HG03520 (cell line): ENCODE results near the gene RAB11FIP5.
A peak's percentile ranks its signal among the peaks of the same experiment; 100 is the strongest.
"Not testable (repeated sequence)": the region's sequence is repeated elsewhere in the genome, so short reads cannot be mapped to it uniquely, and the experiment has no call there.

Experiments
- ATAC-seq: cut with Tn5 transposase; IDR thresholded peaks from one replicate; pipeline ENCODE4 v1.9.1; 2021; ENCODE audit warnings: mild to moderate bottlenecking, moderate library complexity; ENCODE audit not compliant: unreplicated experiment

RAB11FIP5 gene

GRCh38 chr2:73112913-73113854 is at the start of gene RAB11FIP5:
Gene RAB11FIP5, minus strand, starts transcription at chr2:73112948. Its CDS starts 171 bp downstream, at chr2:73112777.
- ATAC-seq: peak; percentile 62

DNA sequence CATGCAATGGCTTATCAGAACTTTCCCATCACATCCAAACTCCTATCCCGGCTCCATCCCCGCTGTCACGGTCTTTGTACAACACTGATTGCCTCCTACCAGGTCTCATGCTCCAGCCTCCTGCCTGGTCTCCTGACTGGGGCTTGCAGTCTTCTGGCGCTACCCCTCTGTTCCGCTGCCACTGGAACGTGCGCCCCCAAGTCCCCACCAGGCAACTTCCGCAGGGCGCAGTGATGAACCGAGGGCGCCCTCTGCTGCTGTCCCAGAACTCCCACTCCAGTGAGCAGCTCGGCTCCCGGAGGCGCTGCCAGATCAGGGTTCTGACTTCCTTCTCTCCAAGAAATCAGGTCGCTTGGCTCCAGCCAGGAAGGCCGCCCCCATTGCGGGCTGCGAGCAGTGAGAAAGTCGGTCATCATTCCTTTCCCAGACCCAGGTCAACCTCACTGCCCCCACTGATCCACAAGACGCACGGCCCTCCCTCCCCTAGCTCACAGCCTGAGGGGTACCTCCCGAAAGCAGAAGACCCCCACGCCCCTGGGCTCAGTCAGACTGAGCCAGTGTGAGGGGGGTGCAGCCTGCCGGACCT is 43.9 kb upstream of the RAB11FIP5 start:
- ATAC-seq: no peak

DNA sequence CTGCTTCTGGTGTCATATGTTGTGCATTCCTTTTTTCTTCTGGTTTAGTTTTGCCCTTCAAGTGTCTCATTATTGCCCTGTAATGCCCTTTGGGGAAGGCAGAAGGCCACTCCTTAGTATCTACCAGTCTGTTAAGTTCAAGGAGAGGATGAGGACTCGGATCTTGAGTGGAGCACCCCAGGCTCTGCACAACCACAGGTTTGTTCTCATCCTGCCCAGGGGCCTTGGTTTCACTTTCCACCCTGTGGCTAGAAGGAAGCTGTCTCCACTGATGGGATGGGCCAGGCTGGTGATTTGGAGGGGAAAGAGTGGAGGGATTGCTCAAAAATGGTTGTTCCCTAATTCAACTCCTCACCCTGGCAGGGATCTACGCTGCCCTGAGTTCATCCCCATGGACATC is 30.2 kb upstream of the RAB11FIP5 start:
- no peak for ATAC-seq

DNA sequence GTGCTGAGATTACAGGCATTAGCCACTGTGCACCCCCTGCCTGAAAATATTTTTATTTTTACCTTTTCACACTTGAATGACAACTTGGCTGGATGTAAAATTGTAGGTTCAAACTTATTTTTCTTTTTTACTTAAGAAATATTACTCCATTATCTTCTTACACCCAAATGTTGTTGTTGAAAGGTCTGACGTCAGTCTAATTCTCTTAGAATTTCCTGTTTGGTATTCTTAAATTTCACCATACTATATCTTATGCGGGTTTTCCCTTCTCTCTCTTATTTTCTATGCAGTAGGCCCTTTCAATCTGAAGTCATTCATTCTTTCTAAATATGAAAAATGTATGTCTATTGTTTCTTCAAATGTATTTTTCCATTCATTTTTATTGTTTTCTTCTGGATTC is 29.1 kb upstream of the RAB11FIP5 start:
- ATAC-seq: no peak

GRCh38 chr2:73135236-73135635 is 22.5 kb upstream of the RAB11FIP5 start:
- no peak for ATAC-seq

DNA sequence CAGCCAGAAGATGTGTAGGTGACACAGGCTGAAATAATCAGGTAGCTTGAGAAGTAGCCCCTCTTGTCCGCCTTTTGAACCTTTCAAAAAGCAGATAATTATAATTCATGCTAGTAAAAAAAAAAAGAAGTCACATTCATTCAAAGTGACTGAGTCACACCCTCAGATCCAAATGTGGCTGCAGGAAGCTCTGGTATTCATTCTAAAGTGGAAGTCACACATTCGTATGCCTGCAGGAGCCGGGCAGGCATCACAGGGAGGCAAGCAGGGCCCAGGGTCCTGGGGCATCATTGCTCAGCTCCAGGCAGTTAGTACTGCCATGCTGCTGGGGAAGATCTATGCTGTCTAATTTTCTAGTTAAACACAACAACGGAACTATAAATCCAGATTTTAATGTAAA is 21.7 kb upstream of the RAB11FIP5 start:
- ATAC-seq: no peak

- no peak for ATAC-seq
Measured at GRCh38 chr2:73133566-73134197, 20.9 kb upstream of the RAB11FIP5 start.

- no peak for ATAC-seq
Measured at GRCh38 chr2:73131807-73132206, 19.1 kb upstream of the RAB11FIP5 start.

- ATAC-seq: no peak
Measured at GRCh38 chr2:73130790-73131189, 18.0 kb upstream of the RAB11FIP5 start.

GRCh38 chr2:73128841-73129535 is 16.2 kb upstream of the RAB11FIP5 start:
- ATAC-seq: no peak

DNA sequence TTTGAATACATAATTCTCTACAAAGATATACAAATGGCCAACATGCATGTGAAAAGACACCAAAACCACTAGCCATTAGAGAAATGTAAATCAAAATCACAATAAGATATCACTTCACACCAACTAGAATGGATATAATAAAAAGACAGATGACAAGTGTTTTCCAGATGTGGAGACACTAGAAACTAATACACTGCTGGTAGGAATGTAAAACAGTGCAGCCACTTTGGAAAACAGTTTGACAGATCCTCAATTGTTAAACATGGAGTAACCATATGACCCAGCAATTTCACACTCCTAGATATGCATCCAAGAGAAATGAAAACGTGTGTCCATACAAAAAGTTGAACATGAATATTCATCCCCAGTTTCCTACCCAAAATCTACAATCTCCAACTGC is 9.8 kb upstream of the RAB11FIP5 start:
- no peak for ATAC-seq

- ATAC-seq: not testable (repeated sequence)
Measured at GRCh38 chr2:73119611-73120239, 7.0 kb upstream of the RAB11FIP5 start.

GRCh38 chr2:73117441-73117840 is 4.7 kb upstream of the RAB11FIP5 start:
- no peak for ATAC-seq

DNA sequence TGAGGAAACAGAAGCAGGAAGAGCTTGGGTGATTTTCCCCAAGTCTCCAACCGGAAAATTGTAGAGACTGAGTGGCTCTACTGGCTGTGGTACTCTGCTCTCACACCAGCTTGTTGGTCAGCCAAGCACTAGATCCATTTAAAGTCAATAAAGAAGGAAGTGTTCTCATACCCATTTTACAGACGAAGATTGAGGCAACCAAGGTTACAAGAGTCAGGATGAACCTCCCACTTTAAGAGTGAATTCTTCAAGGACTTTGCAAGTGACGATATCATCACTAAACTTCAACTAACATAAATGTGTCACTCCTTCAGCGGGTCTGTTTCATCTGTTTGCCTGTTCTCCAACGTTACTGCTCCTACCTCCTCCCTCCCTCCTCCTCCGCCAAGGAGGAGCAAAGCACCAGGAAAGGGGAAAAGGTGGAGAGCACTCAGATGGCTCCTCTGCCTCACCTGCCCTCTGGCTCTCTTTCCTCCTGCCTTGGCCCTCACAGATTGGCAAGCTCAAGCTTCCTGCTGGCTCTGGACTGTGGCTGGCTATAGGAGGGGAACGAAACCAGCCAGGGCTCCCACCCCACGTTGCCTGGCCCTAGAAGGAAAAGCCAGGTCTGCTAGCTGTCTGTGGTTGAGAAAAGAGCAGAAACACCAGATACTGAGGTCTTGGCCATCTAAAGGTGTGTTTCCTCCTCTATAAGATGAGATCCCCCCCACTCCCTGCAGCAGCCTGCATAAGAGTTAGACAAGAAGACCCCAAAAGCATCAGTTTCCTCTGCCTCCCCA is 3.6 kb upstream of the RAB11FIP5 start:
- ATAC-seq: no peak

DNA sequence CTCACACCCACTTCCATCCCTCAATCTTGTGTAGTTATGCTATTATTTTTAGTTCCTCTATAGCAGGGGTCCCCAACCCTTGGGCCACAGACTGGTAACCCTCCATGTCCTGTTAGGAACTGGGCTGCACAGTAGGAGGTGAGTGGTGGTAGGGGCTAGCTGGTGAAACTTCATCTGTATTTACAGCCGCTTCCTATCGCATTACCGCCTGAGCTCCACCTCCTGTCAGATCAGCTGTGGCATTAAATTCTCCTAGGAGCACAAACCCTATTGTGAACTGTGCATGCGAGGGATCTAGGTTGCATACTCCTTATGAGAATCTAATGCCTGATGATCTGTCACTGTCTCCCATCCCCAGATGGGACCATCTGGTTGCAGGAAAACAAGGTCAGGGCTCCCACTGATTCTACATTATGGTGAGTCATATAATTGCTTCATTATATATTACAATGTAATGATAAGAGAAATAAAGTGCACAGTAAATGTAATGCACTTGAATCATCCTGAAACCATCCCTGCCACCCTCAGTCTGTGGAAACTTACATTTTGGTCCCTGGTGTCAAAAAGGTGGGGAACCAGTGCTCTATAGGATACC is 1.6 kb upstream of the RAB11FIP5 start:
- no peak for ATAC-seq

DNA sequence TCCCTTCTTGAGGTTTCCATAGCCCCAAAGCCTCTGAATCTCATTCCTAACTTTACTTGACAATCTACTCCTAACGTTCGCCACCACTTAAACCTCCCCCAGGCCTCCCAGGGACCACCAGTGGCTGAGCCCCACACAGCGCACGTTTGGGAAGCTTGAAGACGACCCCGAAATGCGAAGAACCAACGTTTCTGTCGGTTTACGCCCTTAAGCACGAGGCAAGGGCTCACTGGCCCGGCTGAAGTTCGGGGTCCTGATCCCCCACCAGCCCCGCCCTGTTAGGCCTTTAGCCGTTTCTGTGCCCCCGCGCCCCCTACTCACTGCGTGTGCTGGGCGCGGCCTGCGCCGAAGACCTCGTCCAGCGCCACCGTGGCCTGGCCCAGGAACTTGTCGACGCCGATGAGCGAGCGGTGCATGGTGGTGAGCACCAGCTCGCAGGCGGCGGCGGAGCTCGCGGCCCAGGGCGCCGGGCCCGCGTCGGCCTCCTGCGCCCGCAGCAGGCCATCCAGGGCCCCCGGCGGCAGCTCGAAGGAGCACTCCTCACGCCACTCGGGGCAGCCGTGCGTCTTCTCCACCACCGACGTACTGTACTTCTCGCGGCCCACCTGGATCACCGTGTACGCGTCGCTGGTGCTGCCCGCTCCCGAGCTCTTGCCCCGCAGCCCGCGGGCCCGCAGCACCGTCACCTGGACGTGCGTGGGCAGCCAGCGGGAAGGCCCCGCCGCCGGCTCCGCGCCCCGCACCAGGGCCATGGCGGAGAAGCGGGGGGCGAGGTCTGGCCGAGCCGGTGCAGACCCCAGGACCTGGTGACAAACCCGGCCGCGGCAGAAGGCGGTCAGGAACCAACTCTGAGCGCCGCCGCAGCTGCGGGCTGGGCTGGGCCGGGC is 479 bp downstream of the RAB11FIP5 start:
- ATAC-seq: peak; percentile 17

DNA sequence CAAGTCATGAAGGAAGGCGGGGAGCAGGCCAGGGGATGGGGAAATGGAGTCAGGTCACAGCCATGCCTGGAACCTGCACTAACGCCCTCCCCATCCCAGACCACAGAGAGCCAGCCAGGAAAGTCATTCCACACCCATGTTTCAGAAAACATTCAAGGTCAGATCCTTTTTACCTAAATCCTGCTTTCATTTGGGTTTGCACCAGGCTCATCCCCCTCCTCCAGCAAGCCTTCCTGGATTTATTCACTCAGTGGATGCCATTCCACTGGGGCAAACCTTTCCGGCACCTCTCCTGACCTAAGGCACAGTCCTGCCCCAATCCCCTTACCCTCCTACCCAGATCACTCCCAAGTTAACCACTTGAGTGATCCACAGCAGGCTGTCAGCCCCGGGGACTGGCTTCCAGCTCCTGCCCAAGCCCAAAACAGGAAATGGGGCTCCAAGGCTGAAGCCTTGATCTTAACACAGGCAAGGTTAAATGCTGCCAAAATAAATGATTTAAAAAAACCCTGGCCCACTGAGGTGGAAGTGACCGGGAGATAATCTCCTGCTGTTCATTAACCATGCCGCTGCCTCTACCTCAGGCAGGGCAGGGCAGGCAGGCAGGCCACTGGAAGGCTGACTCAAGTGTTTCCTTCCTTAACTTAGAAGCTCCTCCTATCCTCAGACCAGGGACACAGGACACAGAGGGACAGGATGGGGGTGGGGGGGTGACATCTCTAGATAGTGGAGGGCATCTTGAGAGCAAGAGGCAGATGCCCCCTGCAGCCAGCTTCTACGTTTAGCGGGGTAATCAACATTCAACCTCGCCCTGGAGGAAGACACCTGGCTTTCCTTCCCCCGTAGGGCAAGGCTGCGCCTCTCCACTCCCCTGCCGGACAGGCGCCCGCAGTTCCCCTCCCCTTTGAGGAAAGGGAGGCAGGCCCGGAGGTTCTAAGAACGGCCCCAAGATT is 1.4 kb downstream of the RAB11FIP5 start:
- no peak for ATAC-seq
